Renal cortex interstitium (tissue), 11 donors: Measurements from ENCODE around the gene TGOLN2. TPM values are rescaled to one million over a fixed set of nuclear protein-coding genes. Genes with fewer than 3 reads are reported as not detected.
"Not testable (repeated sequence)": the region's sequence is repeated elsewhere in the genome, so short reads cannot be mapped to it uniquely, and the experiment has no call there.

Source experiments
- DNase-seq, 11 donors: peaks; one replicate each; pipeline ENCODE4 v3.0.0-alpha.2; 2013; ENCODE audit warnings: low read depth in 9 of 11, low spot score in 4 of 11; ENCODE audit errors: extremely low read depth in 1 of 11
- polyA plus RNA-seq, 3 donors: library from polyadenylated mRNA; unstranded; fragments of 120-200 nt; gene quantifications; one replicate each; pipeline ENCODE4 v1.2.1, GENCODE V29; 2013; ENCODE audit not compliant: insufficient read length in 3 of 3

Gene TGOLN2
- polyA plus RNA-seq, 3 donors = 110 to 139 (median 128) TPM

GRCh38 chr2:85344356-85344954 is 16.7 kb upstream of the TGOLN2 start:
- no peak for DNase-seq

- not testable (repeated sequence) for DNase-seq
These were observed 15.6 kb upstream of the TGOLN2 start for GRCh38 chr2:85343207-85343895.

- no peak for DNase-seq
These were observed 14.4 kb upstream of the TGOLN2 start for GRCh38 chr2:85342156-85342555.

- DNase-seq = no peak
These were observed 13.7 kb upstream of the TGOLN2 start for GRCh38 chr2:85341269-85342029.

- no peak for DNase-seq
These were observed 12.5 kb upstream of the TGOLN2 start for GRCh38 chr2:85340034-85340892.

GRCh38 chr2:85334928-85335327 is 7.1 kb upstream of the TGOLN2 start:
- no peak for DNase-seq

- not testable (repeated sequence) for DNase-seq
These were observed 6.1 kb upstream of the TGOLN2 start for GRCh38 chr2:85333877-85334276.

GRCh38 chr2:85330839-85331636 is 3.2 kb upstream of the TGOLN2 start:
- no peak for DNase-seq

- not testable (repeated sequence) for DNase-seq
These were observed 1.9 kb upstream of the TGOLN2 start for GRCh38 chr2:85329701-85330100.

- DNase-seq = no peak
These were observed 1.4 kb upstream of the TGOLN2 start for GRCh38 chr2:85329181-85329651.

- no peak for DNase-seq
These were observed 498 bp downstream of the TGOLN2 start for GRCh38 chr2:85327160-85327821.

GRCh38 chr2:85326406-85327159 is 1.2 kb downstream of the TGOLN2 start:
- DNase-seq = peak in 1 of 11 donors; percentile 18

- no peak for DNase-seq
These were observed 2.4 kb downstream of the TGOLN2 start for GRCh38 chr2:85325466-85325811.

GRCh38 chr2:85324639-85325465 is 2.9 kb downstream of the TGOLN2 start:
- DNase-seq = peak in 3 of 11 donors; percentile 13 to 54 (median 23)

GRCh38 chr2:85323988-85324367 is 3.8 kb downstream of the TGOLN2 start:
- DNase-seq = not testable (repeated sequence)

- DNase-seq = no peak
These were observed 4.3 kb downstream of the TGOLN2 start for GRCh38 chr2:85323351-85323987.
